OCI-LY3 (cell line): ENCODE data around the gene DDX11.
"Not testable (repeated sequence)": the region's sequence is repeated elsewhere in the genome, so short reads cannot be mapped to it uniquely, and the experiment has no call there.

ENCODE experiments used
- H2AFZ ChIP-seq: fragments of 200-600, 300-600 bp; shearing (Covaris generic); 2 replicates; pipeline ENCODE4 v1.6.0; 2014; ENCODE audit warnings: antibody characterized with exemption, low read depth, low read length
- H3K27ac ChIP-seq: fragments of 200-600, 300-600 bp; sonication (generic); 2 replicates; pipeline ENCODE4 v1.5.1; 2014; ENCODE audit warnings: mild to moderate bottlenecking, low read length, moderate library complexity, mixed read lengths
- H3K27me3 ChIP-seq: fragments of 200-600, 300-600 bp; sonication (generic); 2 replicates; pipeline ENCODE4 v1.6.1; 2014; ENCODE audit warnings: low read depth, low read length, mixed read lengths
- H3K36me3 ChIP-seq: fragments of 200-600, 300-600 bp; sonication (generic); replicated peaks from 2 replicates; pipeline ENCODE3; 2014; ENCODE audit warnings: low read depth, low read length, mixed read lengths
- H3K4me1 ChIP-seq: fragments of 300-600, 200-600 bp; sonication (generic); 2 replicates; pipeline ENCODE4 v1.6.1; 2014; ENCODE audit warnings: low read length, mixed read lengths
- H3K4me2 ChIP-seq: fragments of 200-600, 300-600 bp; sonication (generic); 2 replicates; pipeline ENCODE4 v1.6.1; 2014; ENCODE audit warnings: low read length, mixed read lengths
- H3K4me3 ChIP-seq: fragments of 300-600, 200-600 bp; sonication (generic); 2 replicates; pipeline ENCODE4 v1.5.1; 2014; ENCODE audit warnings: antibody characterized with exemption, mild to moderate bottlenecking, low read length, moderate library complexity
- H3K79me2 ChIP-seq: fragments of 300-600, 200-600 bp; shearing (Covaris generic); 2 replicates; pipeline ENCODE4 v1.6.1; 2014; ENCODE audit warnings: mild to moderate bottlenecking, low read length, mixed read lengths
- H3K9ac ChIP-seq: fragments of 300-600, 200-600 bp; shearing (Covaris generic); 2 replicates; pipeline ENCODE4 v1.6.0; 2014; ENCODE audit warnings: mild to moderate bottlenecking, low read length, moderate library complexity
- H3K9me3 ChIP-seq: fragments of 200-600, 300-600 bp; shearing (Covaris generic); 2 replicates; pipeline ENCODE4 v1.6.1; 2014; ENCODE audit warnings: low read length, mixed read lengths; ENCODE audit not compliant: insufficient read depth
- H4K20me1 ChIP-seq: fragments of 200-600, 300-600 bp; sonication (generic); 2 replicates; pipeline ENCODE4 v1.6.1; 2016; ENCODE audit warnings: low read length, mixed read lengths; ENCODE audit not compliant: insufficient read depth
- EZH2phosphoT487 ChIP-seq: fragments of 200-600 bp; shearing (Covaris generic); IDR thresholded peaks from 2 replicates; pipeline ENCODE4 v1.6.1; 2018; ENCODE audit warnings: antibody characterized with exemption, mixed run types, low read depth
- TF ChIP-seq, protein P1 (sequence below): fragments of 200-600, 300-600 bp; sonication (generic); IDR thresholded peaks from 2 replicates; pipeline ENCODE4 v1.5.1; 2014; ENCODE audit warnings: antibody characterized with exemption, low read length, low read depth

DDX11 gene

DNA sequence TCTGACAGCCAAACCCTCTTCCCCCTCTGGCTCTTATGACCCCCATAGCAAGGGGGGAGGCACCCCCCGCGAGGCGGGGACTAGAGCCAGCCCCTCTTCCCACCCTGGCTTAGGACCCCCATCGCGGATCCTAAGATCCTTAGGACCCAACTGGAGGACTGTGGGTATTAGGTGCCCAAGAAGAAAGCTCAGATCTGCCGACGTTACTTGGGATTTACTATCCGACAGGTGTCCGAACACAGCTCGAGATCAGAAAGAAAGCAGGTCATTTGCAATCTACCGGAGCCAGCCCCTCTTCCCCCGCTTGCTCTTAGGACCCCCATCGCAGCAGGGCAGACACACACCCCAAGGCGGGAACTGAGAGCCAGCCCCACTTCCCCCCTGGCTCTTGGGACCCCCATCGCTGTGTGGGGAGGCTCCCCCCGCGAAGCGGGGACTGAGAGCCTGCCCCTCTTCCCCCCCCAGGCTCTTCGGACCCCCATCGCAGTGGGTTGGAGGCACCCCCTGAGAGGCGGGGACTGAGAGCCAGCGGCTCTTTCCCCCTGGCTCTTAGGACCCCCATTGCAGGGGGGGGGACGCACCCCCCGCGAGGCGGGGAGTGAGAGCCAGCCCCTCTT is 46.8 kb downstream of the DDX11 start:
- Histone ChIP-seq H3K4me3 (no peak overlapping the region), H3K27me3 (no peaks in the 10 kb centered on the region), H3K79me2 (no peaks in the 10 kb centered on the region), H4K20me1 (no peaks in the 10 kb centered on the region), H3K4me1 (0 out of 2 replicates have a peak, but pooled peaks cover 3% of the 10 kb centered on the region), H3K9me3 (no peaks in the 10 kb centered on the region), H3K27ac (no peak overlapping the region), H3K4me2 (no peak overlapping the region), H3K9ac (no peak overlapping the region), H3K36me3 (no peaks in the 10 kb centered on the region), H2AFZ (no peak overlapping the region)
- TF ChIP-seq, protein P1, sequence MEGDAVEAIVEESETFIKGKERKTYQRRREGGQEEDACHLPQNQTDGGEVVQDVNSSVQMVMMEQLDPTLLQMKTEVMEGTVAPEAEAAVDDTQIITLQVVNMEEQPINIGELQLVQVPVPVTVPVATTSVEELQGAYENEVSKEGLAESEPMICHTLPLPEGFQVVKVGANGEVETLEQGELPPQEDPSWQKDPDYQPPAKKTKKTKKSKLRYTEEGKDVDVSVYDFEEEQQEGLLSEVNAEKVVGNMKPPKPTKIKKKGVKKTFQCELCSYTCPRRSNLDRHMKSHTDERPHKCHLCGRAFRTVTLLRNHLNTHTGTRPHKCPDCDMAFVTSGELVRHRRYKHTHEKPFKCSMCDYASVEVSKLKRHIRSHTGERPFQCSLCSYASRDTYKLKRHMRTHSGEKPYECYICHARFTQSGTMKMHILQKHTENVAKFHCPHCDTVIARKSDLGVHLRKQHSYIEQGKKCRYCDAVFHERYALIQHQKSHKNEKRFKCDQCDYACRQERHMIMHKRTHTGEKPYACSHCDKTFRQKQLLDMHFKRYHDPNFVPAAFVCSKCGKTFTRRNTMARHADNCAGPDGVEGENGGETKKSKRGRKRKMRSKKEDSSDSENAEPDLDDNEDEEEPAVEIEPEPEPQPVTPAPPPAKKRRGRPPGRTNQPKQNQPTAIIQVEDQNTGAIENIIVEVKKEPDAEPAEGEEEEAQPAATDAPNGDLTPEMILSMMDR = no peak
- TF ChIP-seq EZH2phosphoT487 = no peak

DNA sequence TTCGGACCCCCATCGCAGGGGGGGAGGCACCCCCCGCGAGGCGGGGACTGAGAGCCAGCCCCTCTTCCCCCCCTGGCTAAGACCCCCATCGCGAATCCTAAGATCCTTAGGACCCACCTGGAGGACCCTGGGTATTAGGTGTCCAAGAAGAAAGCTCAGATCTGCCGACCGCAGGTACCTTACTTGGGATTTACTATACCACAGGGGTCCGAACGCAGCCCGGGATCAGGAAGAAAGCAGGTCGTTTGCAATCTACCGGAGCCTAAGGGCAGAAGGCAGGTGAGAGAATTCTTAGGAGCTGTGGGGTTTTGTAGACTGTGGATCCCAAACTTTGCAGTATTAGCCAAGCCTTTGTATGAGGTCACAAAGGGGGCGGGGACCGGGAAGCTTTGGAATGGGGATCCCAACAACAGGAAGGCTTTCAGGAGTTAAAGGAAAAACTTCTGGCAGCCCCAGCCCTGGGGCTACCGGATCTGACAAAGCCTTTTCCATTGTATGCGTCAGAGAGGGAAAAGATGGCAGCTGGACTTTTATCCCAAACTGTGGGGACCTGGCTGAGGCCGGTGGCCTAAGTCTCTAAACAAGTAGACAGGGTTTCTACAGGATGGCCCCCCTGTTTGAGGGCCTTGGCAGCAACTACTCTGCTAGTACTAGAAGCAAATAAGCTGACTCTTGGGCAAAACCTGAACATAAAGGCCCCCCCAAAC is 47.5 kb downstream of the DDX11 start:
- not testable (repeated sequence) for H3K4me2 ChIP-seq, H2AFZ ChIP-seq, H3K79me2 ChIP-seq, H3K4me1 ChIP-seq, H4K20me1 ChIP-seq, H3K36me3 ChIP-seq, H3K9ac ChIP-seq, H3K9me3 ChIP-seq, H3K27me3 ChIP-seq, H3K27ac ChIP-seq, H3K4me3 ChIP-seq

DNA sequence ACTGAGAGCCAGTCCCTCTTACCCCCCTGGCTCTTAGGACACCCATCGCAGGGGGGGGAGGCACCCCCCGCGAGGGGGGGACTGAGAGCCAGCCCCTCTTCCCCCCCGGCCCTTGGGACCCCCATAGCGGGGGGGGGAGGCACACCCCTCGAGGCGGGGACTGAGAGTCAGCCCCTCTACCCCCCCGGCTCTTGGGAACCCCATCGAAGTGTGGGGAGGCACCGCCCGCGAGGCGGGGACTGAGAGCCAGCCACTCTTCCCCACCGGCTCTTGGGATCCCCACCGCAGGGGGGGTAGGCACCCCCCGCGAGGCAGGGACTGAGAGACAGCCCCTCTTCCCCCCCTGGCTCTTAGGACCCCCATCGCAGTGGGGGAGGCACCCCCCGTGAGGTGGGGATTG is 48.8 kb downstream of the DDX11 start:
- H3K9ac ChIP-seq = no peak overlapping the region
- H3K36me3 ChIP-seq = no peaks in the 10 kb centered on the region
- no peaks in the 10 kb centered on the region for H3K9me3 ChIP-seq
- H3K4me3 ChIP-seq = no peak overlapping the region
- H3K4me2 ChIP-seq = no peak overlapping the region
- H3K27ac ChIP-seq = no peak overlapping the region
- no peak overlapping the region for H2AFZ ChIP-seq
- H4K20me1 ChIP-seq = no peaks in the 10 kb centered on the region
- H3K4me1 ChIP-seq = 0 out of 2 replicates have a peak, but pooled peaks cover 3% of the 10 kb centered on the region
- TF ChIP-seq, protein P1 = no peak
- TF ChIP-seq EZH2phosphoT487 = no peak
- H3K27me3 ChIP-seq = no peaks in the 10 kb centered on the region
- no peaks in the 10 kb centered on the region for H3K79me2 ChIP-seq

DNA sequence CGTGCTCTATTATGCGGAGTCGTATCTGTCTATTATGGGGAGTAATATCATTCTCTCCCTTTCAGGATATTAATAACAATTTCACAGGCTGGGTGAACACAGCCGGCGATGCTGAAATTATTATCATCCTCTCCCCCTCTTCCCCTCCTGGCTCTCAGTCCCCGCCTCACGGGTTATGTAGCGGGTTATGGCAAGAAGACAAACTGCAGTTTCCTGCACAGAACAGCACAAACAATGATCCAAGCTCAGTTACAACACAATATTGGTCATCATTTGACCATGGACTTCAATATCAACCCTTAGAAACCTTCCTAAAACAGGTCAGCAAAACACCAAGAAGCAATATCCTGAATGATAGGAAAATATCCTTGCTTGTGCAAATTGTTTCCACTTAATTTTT is 50.5 kb downstream of the DDX11 start:
- H3K9ac ChIP-seq, H3K4me2 ChIP-seq, H3K27ac ChIP-seq, H3K9me3 ChIP-seq, H3K4me3 ChIP-seq, H3K27me3 ChIP-seq, H3K79me2 ChIP-seq, H3K4me1 ChIP-seq, H2AFZ ChIP-seq, H4K20me1 ChIP-seq, H3K36me3 ChIP-seq: not testable (repeated sequence)

DNA sequence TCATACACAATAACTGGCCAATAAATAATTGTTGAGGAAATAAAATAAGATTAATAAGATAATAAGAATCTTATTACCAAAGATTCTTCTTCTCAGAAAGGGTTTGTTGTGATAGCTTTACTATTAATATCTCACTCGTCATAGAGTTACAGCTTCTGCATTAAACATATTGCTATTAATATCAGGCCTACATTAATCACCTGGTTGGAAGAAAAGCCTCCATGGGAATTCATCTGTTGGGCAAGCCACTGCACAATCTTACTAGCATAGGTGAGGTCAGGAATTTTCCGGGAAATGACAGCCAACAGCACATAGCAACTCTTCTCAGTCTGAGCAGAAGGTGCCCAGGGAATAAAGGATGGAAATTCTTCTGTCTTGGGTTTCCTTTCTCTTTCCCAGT is 51.5 kb downstream of the DDX11 start:
- not testable (repeated sequence) for H2AFZ ChIP-seq, H3K79me2 ChIP-seq, H3K4me1 ChIP-seq, H3K36me3 ChIP-seq, H3K4me3 ChIP-seq, H3K27me3 ChIP-seq, H3K4me2 ChIP-seq, H3K27ac ChIP-seq, H3K9ac ChIP-seq, H3K9me3 ChIP-seq, H4K20me1 ChIP-seq

DNA sequence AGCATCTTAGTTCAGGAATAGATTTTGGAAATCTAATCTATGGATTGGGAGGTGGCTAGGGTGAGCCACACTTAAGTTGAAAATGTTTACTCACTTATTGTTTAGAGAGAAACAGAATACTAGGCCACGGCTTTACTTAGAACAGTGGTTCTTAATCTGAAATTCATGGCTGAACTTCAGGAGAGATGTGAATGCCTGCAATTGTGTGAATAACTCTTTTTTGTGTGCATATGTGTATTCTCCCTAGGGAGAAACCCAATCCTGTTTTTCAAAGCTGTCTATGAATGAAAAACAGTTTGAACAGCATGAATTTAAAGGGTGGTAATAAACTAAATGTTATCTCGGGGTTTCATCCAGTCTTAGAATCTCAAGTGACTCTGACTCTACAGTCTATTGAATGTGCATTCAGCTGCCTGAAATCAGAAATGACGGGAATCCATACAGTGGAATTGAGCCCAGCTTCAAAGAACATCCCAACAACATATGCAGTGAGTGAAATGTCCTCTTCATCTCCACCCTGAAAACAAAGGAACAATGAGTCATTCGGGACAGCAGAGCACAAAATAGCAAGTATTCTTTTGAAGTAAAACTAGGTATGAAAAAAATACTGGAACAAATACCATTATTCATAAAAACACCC is 53.7 kb downstream of the DDX11 start:
- H3K4me1 ChIP-seq, H3K27me3 ChIP-seq, H3K27ac ChIP-seq, H3K79me2 ChIP-seq, H3K9me3 ChIP-seq, H3K4me3 ChIP-seq, H2AFZ ChIP-seq, H4K20me1 ChIP-seq, H3K4me2 ChIP-seq, H3K9ac ChIP-seq, H3K36me3 ChIP-seq: not testable (repeated sequence)

DNA sequence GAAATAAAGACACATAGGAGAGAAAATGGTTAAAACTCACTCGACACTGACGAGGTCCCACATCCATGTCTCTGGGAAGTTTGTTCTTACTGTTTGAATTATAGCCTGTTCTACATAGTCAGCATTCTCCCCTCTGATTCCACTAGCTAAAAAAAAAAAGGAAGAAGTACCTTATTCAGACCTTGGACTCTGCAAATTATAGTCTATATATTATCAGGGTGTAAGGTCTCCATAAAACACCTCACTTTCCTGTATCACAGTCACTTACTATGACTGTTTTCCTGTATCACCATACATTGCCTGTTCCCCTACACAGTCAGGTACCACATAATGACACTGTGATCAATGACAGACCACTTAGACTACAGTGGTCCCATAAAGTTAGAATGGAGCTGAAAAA is 62.9 kb downstream of the DDX11 start:
- not testable (repeated sequence) for H3K79me2 ChIP-seq, H3K4me2 ChIP-seq, H3K36me3 ChIP-seq, H3K9ac ChIP-seq, H4K20me1 ChIP-seq, H3K27me3 ChIP-seq, H2AFZ ChIP-seq, H3K4me1 ChIP-seq, H3K4me3 ChIP-seq, H3K9me3 ChIP-seq, H3K27ac ChIP-seq

DNA sequence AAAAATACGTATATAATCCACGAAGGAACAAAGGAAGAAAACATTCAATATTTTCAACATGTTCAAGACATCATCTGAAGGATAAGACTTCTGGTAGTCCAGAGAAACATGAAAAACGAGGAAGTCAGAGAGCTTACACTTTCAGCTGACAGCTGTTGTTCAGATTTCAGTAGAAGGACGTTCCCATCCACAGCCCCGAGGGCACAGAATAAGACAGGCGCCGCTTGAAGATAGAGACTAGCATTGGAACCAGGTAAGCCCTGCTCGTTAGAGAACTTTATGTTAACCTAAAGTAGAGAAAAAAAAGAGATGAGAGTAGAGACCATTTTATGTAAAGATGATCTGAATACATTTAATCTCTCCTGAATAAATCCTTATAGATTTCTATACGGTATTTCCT is 71.1 kb downstream of the DDX11 start:
- H3K4me2 ChIP-seq, H3K27me3 ChIP-seq, H3K36me3 ChIP-seq, H3K27ac ChIP-seq, H3K9ac ChIP-seq, H3K4me3 ChIP-seq, H2AFZ ChIP-seq, H3K9me3 ChIP-seq, H3K79me2 ChIP-seq, H4K20me1 ChIP-seq, H3K4me1 ChIP-seq: not testable (repeated sequence)
